ENCODE results near the gene DIP2C.
"Not testable (repeated sequence)": the region's sequence is repeated elsewhere in the genome, so short reads cannot be mapped to it uniquely, and the experiment has no call there.

The DIP2C gene

GRCh38 chr10:707456-707855 is 18.0 kb upstream of the DIP2C start:
- DNase-seq (ENCODE audit: low read depth, low spot score), result no peak
- no peak overlapping the region for H3K4me3 ChIP-seq (ENCODE audit: low read length)

GRCh38 chr10:703118-703517 is 13.7 kb upstream of the DIP2C start:
- H3K4me3 ChIP-seq (ENCODE audit: low read length), result no peak overlapping the region
- DNase-seq (ENCODE audit: low read depth, low spot score), result no peak

- H3K4me3 ChIP-seq (ENCODE audit: low read length); DNase-seq (ENCODE audit: low read depth, low spot score): not testable (repeated sequence)
Measured at GRCh38 chr10:700183-700582, 10.7 kb upstream of the DIP2C start.

GRCh38 chr10:697097-697875 is 7.8 kb upstream of the DIP2C start:
- no peak overlapping the region for H3K4me3 ChIP-seq (ENCODE audit: low read length)
- no peak for DNase-seq (ENCODE audit: low read depth, low spot score)

GRCh38 chr10:695396-695795 is 5.9 kb upstream of the DIP2C start:
- H3K4me3 ChIP-seq (ENCODE audit: low read length), result no peak overlapping the region
- no peak for DNase-seq (ENCODE audit: low read depth, low spot score)

- no peak overlapping the region for H3K4me3 ChIP-seq (ENCODE audit: low read length)
- DNase-seq (ENCODE audit: low read depth, low spot score), result no peak
Measured at GRCh38 chr10:693506-693905, 4.0 kb upstream of the DIP2C start.

GRCh38 chr10:692682-693351 is 3.3 kb upstream of the DIP2C start:
- no peak for DNase-seq (ENCODE audit: low read depth, low spot score)
- H3K4me3 ChIP-seq (ENCODE audit: low read length), result no peak overlapping the region

GRCh38 chr10:691216-691615 is 1.7 kb upstream of the DIP2C start:
- H3K4me3 ChIP-seq (ENCODE audit: low read length), result no peak overlapping the region
- no peak for DNase-seq (ENCODE audit: low read depth, low spot score)

- no peak for DNase-seq (ENCODE audit: low read depth, low spot score)
- no peak overlapping the region for H3K4me3 ChIP-seq (ENCODE audit: low read length)
Measured at GRCh38 chr10:690372-691161, 1.1 kb upstream of the DIP2C start.

GRCh38 chr10:689121-689451 is 382 bp downstream of the DIP2C start:
- DNase-seq (ENCODE audit: low read depth, low spot score), result no peak
- H3K4me3 ChIP-seq (ENCODE audit: low read length), result peak overlapping the region; percentile 38

- no peak for DNase-seq (ENCODE audit: low read depth, low spot score)
- H3K4me3 ChIP-seq (ENCODE audit: low read length), result peak overlapping the region; percentile 38
Measured at GRCh38 chr10:688312-689120, 952 bp downstream of the DIP2C start.

GRCh38 chr10:687583-688311 is 1.7 kb downstream of the DIP2C start:
- no peak overlapping the region for H3K4me3 ChIP-seq (ENCODE audit: low read length)
- DNase-seq (ENCODE audit: low read depth, low spot score), result no peak

- no peak for DNase-seq (ENCODE audit: low read depth, low spot score)
- H3K4me3 ChIP-seq (ENCODE audit: low read length), result no peak overlapping the region
Measured at GRCh38 chr10:686155-686931, 3.1 kb downstream of the DIP2C start.

- no peak for DNase-seq (ENCODE audit: low read depth, low spot score)
- H3K4me3 ChIP-seq (ENCODE audit: low read length), result no peak overlapping the region
Measured at GRCh38 chr10:685613-686012, 3.9 kb downstream of the DIP2C start.

GRCh38 chr10:683448-684071 is 5.9 kb downstream of the DIP2C start:
- no peak overlapping the region for H3K4me3 ChIP-seq (ENCODE audit: low read length)
- no peak for DNase-seq (ENCODE audit: low read depth, low spot score)

GRCh38 chr10:682931-683447 is 6.5 kb downstream of the DIP2C start:
- DNase-seq (ENCODE audit: low read depth, low spot score), result no peak
- H3K4me3 ChIP-seq (ENCODE audit: low read length), result no peak overlapping the region

GRCh38 chr10:681670-682318 is 7.7 kb downstream of the DIP2C start:
- no peak overlapping the region for H3K4me3 ChIP-seq (ENCODE audit: low read length)
- no peak for DNase-seq (ENCODE audit: low read depth, low spot score)

Measured in Jurkat, Clone E6-1 (cell line).